GM12865 (cell line): ENCODE data around the gene ADGRG6.

Experiments used
- DNase-seq: peaks from one replicate; pipeline ENCODE4 v3.0.0; 2010; ENCODE audit warnings: low read depth
- H3K4me3 ChIP-seq: 2 replicates; pipeline ENCODE4 v1.5.1; 2011; ENCODE audit warnings: mild to moderate bottlenecking, low read depth, low read length, control low read depth
- TF ChIP-seq, protein P1 (sequence below): IDR thresholded peaks from 2 replicates; pipeline ENCODE4 v1.5.1; 2011; ENCODE audit warnings: low read length, control low read depth, low read depth, inconsistent platforms; ENCODE audit not compliant: insufficient read depth; ENCODE audit errors: missing control alignments

ADGRG6 gene

DNA sequence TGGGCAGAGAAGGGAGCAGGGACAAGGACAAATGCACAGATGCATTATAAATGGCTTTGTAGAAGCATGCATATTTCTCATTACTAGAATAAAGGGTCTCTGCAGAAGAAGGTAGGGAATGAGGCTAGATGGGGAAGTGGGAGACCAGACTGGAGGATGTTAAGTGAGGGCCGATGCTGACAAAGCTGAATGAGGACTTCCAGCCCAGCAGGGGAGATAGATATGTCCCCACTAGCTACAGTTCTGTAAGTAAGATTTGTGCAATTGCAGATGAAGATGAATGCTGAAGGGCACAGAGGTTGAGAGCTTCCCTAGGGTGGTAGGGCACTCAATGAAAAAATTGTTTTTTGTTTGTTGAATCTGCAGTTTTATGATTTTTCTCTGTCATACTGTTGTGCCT is 16.9 kb downstream of the ADGRG6 start:
- no peak overlapping the region for H3K4me3 ChIP-seq
- no peak for DNase-seq
- TF ChIP-seq, protein P1, sequence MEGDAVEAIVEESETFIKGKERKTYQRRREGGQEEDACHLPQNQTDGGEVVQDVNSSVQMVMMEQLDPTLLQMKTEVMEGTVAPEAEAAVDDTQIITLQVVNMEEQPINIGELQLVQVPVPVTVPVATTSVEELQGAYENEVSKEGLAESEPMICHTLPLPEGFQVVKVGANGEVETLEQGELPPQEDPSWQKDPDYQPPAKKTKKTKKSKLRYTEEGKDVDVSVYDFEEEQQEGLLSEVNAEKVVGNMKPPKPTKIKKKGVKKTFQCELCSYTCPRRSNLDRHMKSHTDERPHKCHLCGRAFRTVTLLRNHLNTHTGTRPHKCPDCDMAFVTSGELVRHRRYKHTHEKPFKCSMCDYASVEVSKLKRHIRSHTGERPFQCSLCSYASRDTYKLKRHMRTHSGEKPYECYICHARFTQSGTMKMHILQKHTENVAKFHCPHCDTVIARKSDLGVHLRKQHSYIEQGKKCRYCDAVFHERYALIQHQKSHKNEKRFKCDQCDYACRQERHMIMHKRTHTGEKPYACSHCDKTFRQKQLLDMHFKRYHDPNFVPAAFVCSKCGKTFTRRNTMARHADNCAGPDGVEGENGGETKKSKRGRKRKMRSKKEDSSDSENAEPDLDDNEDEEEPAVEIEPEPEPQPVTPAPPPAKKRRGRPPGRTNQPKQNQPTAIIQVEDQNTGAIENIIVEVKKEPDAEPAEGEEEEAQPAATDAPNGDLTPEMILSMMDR, result no peak

DNA sequence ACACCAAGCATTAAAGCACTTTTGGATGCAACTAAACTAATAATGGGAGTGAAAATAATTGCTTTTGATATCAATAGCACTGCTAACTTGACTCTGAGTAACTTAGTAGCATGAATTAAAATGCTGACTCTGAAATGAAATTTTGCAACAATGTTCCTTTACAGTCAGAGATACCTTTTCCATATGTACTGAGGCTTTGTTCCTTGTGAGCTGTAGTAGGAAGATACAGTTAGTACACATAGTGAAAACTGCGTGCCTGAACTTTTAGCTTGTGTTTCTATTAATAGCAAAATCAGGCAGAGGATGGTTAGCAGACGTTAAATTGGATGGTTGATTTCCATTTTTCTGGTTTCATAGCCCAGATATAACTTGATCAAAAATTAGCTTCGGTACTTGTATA is 18.6 kb downstream of the ADGRG6 start:
- no peak overlapping the region for H3K4me3 ChIP-seq
- no peak for DNase-seq

DNA sequence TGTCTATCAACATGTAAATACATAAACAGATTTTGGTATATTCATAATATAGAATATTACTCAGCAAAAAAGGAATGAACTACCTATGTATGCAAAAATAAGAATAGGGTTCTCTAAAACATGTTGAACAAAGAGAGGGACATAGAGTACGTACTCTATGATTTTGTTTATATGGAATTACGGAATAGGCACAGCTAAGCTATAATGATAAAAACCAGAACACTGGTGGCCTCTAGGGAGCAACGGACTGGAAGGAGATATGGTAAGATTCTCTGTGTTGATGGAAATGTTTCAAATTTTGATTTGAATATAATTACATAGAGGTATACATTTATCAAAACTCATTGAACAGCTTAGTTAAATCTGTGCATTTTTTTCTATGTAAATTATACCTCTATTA is 19.6 kb downstream of the ADGRG6 start:
- TF ChIP-seq, protein P1, result no peak
- no peak overlapping the region for H3K4me3 ChIP-seq
- no peak for DNase-seq

More for the DNA sequence above, 18.6 kb downstream of the ADGRG6 start:
- TF ChIP-seq, protein P1, result no peak

DNA sequence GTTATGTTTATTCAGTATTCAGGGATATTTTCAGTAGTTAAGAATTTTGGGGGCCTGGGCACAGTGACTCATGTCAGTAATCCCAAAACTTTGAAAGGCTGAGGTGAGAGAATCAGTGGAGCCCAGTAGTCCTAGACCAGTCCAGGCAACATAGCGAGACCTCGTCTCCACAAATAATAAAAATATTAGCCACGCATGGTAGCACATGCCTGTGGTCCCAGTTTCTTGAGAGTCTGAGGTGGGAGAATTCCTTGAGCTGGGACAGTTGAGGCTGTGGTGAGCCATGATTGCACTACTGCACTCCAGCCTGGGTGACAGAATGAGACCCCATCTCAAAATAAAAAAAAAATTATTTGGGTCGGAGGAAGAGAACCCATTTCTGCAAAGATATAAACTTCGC is 20.3 kb downstream of the ADGRG6 start:
- DNase-seq, result no peak
- TF ChIP-seq, protein P1, result no peak
- H3K4me3 ChIP-seq, result no peak overlapping the region

DNA sequence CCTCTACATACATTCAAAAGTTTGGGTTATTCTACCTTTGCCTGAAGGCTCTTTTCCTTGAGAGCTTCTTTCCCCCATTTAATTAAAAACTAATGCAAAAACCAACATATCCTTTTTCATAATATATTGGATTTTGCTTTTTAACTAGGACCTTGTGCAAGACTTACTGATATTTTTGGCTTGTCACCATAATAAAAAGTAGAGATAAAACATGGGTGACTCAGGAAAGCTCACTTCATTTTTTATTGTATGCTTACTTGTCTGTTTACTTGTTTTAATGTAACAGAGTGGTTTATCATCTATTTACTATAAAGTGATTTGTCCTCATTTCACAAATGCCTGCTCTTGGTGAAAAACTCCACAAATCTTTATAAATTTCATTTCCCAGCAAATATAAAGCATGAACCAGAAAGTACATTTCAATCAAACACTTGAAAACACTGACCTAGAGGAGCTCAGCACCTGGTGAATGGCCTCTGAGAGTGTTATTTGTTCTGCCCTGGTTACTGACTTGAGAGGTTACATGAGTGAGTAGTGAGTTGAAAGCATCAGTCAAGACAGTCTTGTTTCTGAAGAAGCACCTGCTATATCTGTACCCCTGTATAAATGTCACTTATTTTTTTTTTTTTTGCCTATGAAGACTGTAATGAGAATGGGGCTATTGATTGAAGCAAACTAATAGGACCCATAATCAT is 20.8 kb downstream of the ADGRG6 start:
- TF ChIP-seq, protein P1, result no peak
- H3K4me3 ChIP-seq, result no peak overlapping the region
- DNase-seq, result no peak

DNA sequence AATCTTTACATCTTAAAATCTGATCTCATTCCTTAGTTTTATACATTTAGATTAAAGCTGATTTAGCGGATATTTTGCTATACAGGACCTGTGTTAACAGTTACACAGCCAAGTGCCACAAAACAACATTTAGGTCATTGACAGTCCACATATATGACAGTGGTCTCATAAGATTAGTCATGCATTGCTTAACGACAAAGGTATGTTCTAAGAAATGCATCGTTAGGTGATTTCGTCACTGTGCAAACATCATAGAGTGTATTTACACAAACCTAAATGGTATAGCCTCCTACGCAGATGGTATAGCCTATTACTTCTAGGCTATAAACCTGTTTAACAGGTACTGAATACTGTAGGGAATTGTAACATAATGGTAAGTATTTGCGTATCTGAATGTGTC is 21.6 kb downstream of the ADGRG6 start:
- DNase-seq, result no peak

More for the DNA sequence above, 21.6 kb downstream of the ADGRG6 start:
- TF ChIP-seq, protein P1, result no peak
- H3K4me3 ChIP-seq, result no peak overlapping the region
